Activated CD8-positive, alpha-beta memory T cell treated with anti-CD3 and anti-CD28 coated beads, Interleukin-2, amount 50 U/mL, for 48 hours (primary cell): ENCODE measurements around the gene JPH2.
"Not testable (repeated sequence)": the region's sequence is repeated elsewhere in the genome, so short reads cannot be mapped to it uniquely, and the experiment has no call there.

ENCODE experiments used
- DNase-seq: peaks from one replicate; pipeline ENCODE4 v3.0.0-alpha.2; 2020

JPH2 gene

DNA sequence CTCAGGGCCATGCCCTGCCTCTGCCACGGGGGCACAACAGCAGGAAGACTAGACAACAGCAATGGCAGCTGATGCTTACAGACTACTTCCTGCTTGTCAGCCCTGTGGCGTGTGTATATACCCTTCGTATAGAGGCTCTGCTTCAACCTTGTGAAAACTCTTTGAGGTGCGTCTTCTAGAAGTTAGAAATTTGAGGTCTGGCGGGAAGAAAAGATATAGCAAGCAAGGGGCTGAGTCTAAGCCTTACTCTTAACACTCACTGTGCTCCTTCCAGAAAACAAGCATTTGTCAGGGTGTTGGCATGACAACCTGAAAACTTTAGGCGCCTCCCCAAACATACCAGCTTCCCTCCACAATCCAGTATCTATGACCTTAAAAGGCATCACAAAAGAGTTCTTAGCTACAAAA, 33.3 kb downstream of the JPH2 start:
- no peak for DNase-seq

DNA sequence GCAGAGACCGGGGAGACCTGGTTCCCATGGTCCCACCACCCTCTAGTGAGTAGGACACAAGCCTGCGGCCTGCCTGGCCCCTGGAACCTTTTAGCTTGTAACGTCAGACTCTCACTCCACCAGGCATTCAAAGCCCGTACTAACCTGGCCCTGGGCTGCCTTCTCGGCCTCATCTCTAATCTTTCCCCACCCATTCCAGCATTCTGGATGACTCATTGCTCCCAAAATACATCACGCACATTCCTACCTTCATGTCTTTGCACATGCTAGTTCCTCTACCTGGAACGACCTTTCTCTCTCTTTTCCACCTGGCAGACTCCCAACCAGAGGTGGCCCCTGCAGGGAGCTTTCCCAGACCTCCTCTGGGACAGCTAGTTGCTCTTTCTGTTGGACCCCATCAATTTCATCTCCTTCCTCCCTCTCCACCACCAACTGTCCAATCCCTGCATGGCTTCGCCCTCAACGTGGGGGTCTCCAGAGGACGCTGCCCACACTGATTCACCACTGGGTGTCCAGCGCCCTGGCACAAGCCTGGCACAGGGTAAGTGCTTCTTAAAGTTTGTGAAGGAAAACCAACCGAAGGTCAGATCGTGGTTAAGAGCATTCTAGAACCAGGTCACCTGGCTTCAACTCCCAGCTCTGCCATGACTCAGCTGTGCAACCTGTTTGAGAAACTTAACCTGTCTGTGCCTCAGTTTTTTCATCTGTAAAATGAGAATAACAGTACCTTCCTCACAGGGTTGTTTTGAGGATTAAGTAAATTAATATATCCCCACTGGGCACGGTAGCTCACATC, 35.2 kb downstream of the JPH2 start:
- no peak for DNase-seq

DNA sequence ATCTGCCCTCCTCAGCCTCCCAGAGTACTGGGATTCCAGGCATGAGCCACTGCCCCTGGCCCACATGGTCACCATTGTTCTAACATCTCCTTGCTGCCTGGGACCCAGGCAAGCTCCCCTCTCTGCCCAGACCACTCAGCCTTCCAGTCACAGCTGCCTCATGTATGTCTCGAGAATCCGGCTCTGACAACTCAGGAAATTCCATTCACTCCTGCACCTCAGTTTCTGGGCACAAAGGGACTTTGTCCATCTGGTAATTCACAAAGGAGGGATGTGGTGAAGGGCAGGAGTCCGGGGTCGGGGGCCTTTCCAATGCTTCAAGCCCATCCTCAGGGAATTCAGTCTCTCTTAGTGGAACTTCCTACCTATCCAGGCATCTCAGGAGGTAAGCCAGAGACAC, 40.7 kb downstream of the JPH2 start:
- no peak for DNase-seq

DNA sequence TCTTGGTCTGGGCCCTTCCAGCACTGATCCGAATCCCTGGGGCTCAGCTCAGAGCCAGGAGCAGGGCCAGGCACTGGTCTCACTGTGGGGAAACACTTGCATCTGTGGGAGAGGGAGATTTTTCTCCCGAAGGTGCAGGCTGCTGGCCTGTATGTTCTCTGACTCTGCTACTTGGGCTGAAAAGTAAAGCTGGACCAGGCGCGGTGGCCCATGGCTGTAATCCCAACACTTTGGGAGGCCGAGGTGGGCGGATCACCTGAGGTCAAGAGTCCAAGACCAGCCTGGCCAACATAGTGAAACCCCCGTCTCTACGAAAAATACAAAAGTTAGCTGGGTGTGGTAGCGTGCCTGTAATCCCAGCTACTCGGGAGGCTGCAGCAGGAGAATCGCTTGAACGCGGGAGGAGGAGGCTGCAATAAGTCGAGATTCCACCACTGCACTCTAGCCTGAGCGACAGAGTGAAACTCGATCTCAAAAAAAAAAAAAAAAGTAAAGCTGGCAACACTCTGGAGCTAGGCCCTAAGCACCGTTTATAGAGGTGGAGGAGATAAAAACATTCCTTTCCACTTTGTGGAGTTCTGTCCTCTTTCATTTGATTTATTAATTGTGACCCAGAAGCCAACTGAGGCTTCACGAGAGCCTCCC, 41.7 kb downstream of the JPH2 start:
- no peak for DNase-seq

DNA sequence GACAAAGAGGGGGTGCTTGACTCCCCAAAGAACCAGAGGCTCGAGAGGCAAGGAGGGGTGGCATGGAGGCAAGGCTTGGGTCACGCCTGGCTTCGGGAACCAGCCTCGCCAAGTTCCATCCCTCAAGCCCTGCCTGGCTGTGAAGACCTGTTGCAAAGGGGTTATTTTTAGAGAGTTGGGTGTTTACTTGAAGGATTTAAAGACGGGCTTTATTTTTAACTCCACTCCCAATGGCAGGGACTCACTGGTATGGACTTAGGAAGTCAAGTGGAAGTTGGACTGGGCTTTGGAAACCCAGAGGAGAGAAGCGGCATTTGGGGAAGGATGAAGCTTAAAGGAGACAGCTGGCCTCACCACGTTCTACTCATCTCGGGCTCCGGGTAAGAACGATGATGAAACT, 43.1 kb downstream of the JPH2 start:
- DNase-seq = no peak

DNA sequence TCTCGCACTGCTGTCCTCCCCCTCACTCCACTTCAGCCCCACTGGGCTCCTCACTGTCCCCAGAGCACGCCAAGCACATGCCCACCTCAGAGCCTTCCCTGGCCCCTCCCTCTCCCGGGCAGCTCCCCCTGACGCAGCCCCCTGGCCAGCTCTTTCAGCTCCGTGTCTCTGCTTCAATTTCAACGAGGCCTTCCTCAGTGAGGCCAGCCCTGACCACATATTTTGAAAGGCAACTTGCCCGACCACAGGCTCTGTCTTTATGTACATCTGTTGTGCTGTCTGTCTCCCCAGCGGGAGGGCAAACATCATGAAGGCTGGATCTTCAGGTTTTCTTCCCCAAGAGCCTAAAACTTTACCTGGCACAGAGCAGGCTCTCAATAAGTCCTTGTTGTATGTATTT, 44.6 kb downstream of the JPH2 start:
- DNase-seq = no peak

DNA sequence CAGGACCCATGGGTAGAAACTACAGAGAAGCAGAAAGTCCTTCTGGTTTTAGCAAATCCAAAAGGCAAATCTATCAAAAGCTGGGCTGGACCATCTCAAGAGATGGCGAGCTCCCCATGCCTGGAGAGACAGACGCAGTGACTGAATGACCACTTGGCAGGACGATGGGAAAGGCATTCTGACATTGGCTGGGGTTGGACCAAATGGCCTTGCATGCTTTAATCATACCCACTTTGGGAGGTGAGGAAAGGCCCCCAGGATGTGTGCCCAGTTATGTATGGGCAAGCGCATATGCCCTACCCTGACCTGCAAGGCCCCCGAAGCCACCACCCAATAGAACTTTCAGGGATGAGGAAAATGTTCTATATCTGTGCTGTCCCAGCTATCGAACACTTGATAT, 45.1 kb downstream of the JPH2 start:
- DNase-seq = no peak

DNA sequence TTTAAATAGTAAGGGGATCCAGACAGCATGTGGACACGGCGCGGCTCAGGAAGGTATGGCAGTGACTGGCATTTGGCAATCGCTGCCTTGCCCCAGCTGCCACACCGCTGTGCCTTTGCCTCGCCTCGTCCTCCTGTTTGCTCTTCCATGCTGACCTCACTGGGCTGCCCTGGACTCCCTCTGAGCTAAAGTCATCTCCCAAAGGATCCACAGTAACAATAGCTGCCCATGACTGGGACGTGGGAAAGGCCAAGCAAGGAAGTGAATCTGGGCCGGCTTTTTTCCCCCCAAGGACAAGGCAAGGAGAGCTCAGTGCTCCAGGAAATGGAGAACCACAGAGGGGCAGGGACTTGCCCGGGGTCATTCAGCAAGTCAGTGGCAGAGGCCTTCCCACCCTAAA, 48.1 kb downstream of the JPH2 start:
- DNase-seq = no peak

DNA sequence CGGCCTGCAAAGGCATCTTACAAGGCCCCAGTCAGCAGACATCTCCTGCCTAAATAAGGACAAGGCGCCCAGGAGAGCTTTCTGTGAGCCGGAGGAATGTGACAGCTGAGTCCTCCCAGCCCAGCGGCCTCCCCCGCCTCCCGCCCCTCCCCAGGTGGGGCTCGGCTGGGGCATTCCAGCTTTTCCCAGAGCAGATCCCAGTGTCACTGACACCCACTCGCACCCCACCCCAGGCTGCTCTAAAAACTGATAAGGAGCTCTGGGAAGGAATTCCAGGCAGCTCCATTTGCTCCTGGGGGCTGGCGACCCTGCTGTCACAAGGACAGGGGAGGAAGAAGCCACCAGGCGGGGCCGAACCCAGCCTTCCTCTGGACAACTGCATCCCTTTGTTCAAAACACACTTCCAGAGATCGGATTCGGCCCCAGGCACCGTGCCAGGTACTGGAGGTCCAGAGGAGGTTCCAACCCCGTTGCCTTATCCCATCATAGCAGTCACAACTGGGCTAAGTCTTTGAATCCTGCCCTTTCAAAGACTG, 49.7 kb downstream of the JPH2 start:
- DNase-seq = no peak

DNA sequence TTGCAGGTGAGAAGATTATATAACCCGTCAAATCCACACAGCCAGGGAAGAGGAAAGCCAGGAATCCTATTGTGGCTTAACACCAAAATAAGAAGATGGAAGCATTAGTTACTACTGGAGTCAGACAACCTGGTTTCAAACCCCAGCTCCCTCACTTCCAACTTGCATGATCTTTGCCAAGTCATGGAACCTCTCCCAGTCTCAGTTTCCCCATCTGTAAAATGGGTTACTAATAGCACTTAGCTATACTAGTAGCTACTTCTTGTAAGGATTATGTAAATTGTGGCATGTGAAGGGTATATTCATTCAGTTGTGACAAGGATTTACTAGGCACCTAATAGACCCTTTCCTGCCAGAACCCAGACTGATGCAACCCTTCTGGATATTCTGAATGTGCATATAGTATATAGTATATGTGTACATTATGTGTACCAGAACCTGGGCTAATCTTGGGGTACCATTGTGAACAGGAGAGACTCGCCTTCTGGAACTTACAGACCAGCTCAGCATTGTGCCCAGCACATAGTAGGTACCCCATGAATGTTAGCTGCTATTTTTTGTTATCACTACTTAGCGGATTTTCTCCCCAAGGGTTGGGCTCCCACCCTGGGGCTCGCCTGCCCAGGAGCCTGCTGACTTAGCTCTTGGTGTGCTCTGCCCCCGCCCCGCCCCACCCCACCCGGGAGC, 50.3 kb downstream of the JPH2 start:
- DNase-seq = no peak

DNA sequence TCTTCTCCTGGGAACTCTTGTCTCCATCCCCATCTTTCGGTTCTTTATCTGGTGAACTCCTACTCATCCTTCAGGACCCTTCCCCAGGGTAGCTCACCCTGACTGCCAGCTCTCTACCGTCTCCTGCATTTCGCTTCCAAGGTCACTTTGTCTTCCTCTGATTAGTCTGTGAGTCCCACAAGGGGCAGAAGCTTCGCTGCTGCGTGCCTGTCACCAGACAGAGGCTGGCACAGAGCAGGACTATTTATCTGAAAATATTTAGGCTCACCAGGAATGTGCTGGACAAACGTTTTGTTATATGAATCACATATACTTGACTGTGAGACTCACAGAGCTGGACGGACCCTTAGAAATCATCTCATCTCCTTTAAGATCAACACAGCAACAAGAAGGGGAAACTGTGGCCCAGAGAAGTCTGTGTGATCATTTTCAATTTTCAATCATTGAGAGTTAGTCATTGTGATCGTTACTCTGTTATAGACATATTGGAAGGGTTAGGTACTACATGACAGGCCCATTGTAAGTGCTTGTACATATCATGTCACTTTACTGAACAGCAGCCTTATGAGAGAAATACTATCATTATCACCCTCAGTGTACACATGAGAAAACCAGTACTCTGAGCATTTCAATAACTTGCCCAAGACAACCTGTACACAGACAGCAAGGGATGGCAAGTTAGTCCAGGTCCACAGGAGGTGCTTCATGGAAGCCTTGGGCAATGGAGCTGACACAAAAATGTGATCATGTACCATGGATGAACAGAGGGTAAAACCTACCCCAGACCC, 51.4 kb downstream of the JPH2 start:
- DNase-seq = no peak

DNA sequence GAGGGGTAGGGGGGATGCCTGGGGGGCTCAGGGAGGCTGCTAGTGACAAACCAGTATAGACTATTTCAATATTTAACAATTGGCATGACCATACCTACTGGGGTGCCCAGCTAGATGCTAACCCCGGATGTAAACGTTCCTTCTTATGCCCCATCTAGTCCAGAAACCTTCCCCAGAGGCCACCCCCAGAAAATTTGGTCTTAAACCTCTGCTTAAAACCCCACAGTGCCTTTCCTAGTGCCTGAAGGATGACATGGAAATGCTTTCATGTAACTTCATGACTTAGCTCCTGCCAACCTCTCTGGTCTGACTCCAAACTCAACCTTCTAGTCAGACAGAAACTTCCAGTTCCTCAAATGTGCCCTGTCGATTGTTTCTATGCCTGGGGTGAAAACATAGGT, 52.0 kb downstream of the JPH2 start:
- no peak for DNase-seq

DNA sequence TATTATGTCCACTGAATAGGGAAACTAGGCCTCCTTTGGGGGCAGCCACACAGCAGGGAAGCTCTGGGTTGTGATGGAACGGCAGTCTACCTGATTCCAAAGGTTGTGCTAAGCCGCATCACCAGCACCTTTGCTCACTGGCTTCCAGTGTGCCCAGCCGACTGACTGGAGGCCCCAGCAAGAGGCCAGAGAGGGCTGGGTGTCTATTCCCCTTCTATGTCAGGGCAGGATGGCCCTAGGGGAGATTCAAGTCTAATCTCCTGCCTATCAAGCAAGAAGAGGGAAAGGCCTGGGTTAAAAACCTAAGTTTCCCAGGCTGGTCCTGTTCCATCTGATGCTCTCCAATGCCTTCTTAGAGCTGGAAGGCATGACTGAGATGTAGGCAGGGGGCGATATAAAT, 53.6 kb downstream of the JPH2 start:
- DNase-seq = no peak

DNA sequence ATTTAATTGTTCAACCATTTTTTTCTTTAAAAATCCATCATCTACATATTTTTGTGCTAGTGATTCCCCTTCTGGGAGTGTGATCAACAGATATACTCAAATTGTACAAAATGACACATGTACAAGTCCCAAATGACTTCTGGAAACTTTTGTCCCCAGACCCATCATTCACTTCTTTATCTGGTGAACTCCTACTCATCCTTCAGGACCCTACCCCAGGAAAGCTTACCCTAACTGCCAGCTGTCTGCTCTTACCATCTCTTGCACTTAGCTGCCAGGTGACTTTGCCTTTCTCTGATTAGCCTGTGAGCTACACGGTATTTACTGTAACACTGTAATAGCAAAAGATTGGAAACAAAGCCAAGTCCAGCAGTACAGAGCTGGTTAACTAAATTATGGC, 55.3 kb downstream of the JPH2 start:
- DNase-seq = no peak

DNA sequence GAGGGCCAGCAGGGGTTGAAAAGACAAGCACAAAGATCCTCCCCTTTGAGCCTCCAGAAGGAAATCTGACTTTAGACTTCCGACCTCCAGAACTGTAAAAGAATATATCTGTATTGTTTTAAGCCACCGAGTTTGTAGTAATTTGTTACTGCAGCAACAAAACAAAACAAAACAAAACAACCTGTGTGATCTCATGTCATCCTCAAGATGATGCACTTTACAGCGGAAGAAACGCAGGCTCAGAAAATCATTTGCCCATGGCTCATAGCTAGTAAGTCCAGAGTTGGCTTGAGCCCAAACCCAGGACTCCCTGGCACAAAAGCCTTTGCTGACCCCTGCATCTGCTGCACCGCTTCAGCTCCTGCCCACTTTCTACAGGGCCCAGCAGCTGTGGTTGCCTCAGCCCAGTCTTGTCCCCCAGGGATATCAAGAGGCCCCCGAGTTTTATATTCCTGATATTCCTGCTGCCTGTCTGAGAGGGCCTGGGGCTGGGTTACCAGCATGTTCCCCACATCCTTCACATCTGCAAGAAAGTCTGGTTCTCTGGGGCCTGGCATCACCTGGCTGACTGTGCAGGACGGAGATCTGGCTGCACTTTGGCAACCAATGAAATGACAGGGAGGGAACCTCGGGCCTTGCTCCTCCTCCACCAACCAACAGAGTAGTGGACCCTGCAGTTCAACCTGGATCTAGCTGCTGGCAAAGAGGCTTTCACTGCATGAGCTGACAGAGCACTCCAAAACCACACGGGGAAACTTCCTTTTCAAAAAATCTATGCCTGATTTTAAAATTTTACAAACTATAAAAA, 56.9 kb downstream of the JPH2 start:
- no peak for DNase-seq

DNA sequence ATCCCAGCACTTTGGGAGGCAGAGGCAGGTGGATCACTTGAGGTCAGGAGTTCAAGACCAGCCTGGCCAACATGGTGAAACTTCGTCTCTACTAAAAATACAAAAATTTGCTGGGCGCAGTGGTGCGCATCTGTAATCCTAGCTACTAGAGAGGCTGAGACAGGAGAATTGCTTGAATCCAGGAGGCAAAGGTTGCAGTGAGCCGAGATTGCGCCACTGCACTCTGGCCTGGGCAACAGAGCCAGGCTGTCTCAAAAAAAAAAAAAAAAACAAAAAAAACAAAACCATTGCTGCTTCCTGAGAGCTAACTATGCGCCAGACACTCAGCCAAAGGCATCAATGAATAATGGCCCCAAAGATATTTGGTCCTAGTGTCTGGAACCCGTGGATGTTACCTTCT, 57.7 kb downstream of the JPH2 start:
- DNase-seq = not testable (repeated sequence)

DNA sequence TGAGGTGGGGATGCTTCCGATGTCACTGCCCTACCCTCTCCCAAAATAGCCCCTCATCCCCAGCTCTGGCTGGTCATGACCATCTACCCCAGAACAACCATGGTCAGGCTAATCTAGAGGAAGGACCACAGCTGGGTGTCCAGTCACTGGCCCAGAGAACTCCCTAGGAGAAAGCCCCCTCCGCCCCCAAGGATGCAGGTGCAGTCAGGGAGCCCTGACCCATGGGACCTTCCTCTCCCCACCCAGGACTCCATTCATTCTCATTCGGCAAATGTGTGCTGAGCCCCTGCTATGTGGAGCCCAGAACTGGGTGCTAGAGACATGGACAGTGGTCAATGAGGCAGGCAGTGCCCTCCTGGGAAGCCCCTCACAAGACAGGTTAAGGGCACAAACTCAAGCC, 60.5 kb downstream of the JPH2 start:
- no peak for DNase-seq

DNA sequence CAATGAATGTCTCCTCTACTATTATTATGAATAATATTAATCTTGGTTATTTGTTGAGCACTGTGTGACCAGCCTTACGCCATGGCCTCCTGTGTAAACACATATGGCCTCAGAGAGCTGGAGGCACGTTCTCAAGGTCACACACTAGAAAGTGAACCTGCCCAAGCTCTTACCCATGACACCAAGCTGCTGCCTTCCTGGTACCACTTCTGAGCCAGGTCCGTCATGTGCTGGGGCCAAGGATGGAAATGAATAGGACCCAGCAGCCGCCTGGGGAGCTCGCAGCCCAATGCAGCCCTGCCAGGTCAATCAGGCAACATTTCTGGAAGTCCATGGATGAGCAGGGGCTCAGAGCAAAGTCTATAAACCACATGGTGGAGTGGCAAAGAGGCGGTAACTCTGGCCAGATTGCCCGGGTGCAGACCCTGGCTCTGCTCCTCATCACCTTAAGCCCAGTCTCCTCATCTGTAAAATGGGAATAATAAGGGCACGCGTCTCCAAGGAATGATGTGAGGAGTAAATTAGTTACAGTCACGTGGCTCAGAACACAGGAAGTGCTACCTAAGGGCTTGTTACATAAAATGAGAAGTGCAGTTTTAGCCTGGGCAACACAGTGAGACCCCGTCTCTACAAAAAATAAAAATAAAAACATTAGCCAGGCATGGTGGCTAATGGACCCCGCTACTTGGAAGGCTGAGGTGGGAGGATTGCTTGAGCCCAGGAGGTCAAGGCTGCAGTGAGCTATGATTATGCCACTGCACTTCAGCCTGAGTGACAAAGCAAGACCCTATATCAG, 61.5 kb downstream of the JPH2 start:
- no peak for DNase-seq

DNA sequence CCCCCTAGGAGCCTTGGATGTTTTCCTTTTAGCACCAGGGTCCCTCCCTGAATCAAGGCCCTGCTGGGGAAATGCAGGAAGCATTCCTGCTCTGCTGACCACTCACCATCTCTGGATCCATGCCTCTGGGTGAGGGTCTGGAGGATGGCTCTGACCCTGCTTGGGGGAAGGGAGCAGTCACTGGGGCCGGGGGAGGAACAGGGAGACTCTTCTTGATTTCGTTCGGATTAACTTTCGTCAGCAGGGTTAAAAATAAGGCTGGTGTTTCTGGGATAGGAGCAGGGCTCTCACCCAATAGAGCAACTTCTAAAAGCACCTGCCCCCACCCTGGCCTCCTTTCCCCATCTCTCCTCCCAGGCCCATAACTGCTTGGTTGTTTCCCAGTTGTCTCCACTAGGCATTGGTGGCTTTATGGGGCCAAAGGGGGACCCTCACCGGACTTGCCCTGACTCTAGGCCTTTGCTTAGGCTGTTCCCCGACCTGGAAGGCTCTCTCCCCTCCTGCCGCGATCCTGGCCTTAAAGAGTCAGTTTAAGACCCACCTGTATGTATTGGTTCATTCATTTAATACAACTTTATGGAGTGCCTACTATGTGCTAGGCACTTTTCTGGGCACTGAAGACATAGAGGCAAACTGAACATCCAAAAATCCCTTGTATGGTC, 63.0 kb downstream of the JPH2 start:
- DNase-seq = no peak

DNA sequence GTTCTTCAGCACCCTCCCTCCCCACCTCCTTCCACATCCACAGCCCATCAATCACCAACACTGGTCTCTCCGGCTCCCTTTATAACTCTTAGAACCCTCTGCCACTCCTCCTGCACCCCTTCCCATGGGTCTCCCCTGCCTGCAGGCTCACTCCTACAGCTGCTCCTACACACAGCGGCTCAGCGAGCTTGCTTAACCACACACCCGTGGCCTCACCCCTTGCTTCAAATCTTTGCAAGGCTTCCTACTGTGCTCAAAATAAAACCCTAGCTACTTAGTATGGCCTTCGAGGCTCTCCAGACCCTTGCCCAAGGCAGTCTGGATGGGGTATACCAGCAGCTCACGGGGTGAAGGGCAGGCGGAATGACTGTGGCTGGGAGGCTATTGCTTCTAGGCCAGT, 63.7 kb downstream of the JPH2 start:
- no peak for DNase-seq
